Measurements from ENCODE around the gene CD6. TPM values are rescaled to one million over a fixed set of nuclear protein-coding genes. Genes with fewer than 3 reads are reported as not detected.

CD6 gene
- total and polyA plus RNA-seq, 2 of the 8 experiments (the other 6 are each of a cell fraction or from before 2014, with no cell fraction given): 0.03 TPM; not detected in 1

DNA sequence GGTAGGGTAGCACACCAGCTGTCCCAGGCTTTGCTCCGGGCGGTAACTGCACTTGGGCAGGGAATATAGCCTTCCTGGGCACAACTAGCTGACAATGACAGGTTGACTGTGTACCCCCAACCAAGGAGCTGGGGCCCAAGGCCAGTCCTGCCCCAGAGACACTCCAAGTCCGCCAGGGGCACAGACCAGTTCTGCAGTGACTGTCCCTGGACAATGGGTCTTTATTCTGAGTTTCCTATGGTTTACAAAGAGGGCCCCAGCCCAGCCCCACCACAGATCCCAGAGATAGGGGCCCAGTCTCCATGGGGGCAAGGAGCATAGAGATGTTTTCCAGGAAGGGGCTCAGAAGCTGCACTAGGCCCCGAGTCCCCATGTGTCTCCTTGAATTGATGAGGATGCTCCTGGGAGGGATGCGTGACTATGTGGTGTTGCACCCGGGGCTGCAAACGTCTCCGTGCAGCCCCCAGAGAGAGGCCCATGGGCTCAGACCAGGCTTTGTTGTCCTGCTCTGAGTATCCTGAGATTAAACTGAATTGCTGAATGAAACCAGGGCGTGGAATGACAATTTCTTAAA, 48.4 kb downstream of the CD6 start:
- no peak overlapping the region for H2BK20ac ChIP-seq (ENCODE audit: low read length)
- no peak overlapping the region for H2BK5ac ChIP-seq (ENCODE audit: low read depth, low read length)
- H3K56ac ChIP-seq (replicated peaks; ENCODE audit: insufficient read length, low read depth, low read length): no peak overlapping the region
- no peak overlapping the region for H2AK5ac ChIP-seq (ENCODE audit: low read depth, low read length)
- peaks cover 1 to 2% of the 10 kb centered on the region in 2 experiments for H4K20me1 ChIP-seq (replicated peaks in 1 of 2; ENCODE audit: control insufficient read depth in 1 of 2, insufficient read depth in 2 of 2, low read length in 2 of 2)
- H3K27me3 ChIP-seq (replicated peaks in 1 of 4; ENCODE audit: control insufficient read depth in 3 of 4, extremely low read depth in 1 of 4, insufficient read depth in 3 of 4, low read length in 3 of 4): peaks cover 0 to 7% (median 4%) of the 10 kb centered on the region in 4 experiments; a peak in 4 of 7 replicates
- DNase-seq (ENCODE audit: low read depth in 1 of 2, low spot score in 2 of 2): no peak
- no peak overlapping the region for H2BK120ac ChIP-seq (replicated peaks; ENCODE audit: low read depth, low read length)
- H3K9me3 ChIP-seq (ENCODE audit: insufficient read depth in 2 of 2, low read depth in 1 of 2, low read length in 1 of 2): no peaks in the 10 kb centered on the region
- no peak overlapping the region for H3K4me3 ChIP-seq (ENCODE audit: extremely low read depth in 1 of 4, insufficient read depth in 2 of 4, low read depth in 3 of 4, low read length in 4 of 4)
- ChIA-PET CTCF (ENCODE audit: partially characterized antibody) (interaction anchor here (1.0 to 2.0 kb wide), 2 partner anchors 8 to 50 kb away, joined by 3 to 10 read pairs; partner anchors contain the start of gene CD6), POLR2A (ENCODE audit: partially characterized antibody) (interaction anchor here (1.7 kb wide), 1 partner anchor 70 kb away, joined by 5 read pairs; no protein-coding TSS in a partner anchor)
- no peak overlapping the region for H4K91ac ChIP-seq (replicated peaks; ENCODE audit: insufficient read length, low read length)
- no peak overlapping the region for H4K5ac ChIP-seq (ENCODE audit: insufficient read length, low read depth, low read length)
- no peak overlapping the region for H3K27ac ChIP-seq (ENCODE audit: low read depth, low read length)
- no peak overlapping the region for H3K4me2 ChIP-seq (ENCODE audit: insufficient read depth in 1 of 2, low read depth in 2 of 2, low read length in 2 of 2)
- no peak for FAIRE-seq
- H2BK15ac ChIP-seq (ENCODE audit: low read length): no peak overlapping the region
- no peaks in the 10 kb centered on the region for H3K79me1 ChIP-seq (ENCODE audit: low read depth, low read length)
- peak overlapping the region; percentile 57; the same call in 1 of the 2 replicates for H4K8ac ChIP-seq (ENCODE audit: extremely low read depth, insufficient read depth, low read length)
- no peaks in the 10 kb centered on the region for H3K36me3 ChIP-seq (ENCODE audit: control insufficient read depth in 2 of 4, insufficient read depth in 4 of 4, low read length in 3 of 4)
- 92% methylated on average over 9 of the region's 9 CpGs; no CpG with 5 or more reads in 1 of the 2 experiments for WGBS, 2 experiments (ENCODE audit: extremely low coverage in 1 of 2, insufficient coverage in 1 of 2, insufficient read length in 1 of 2, insufficient replicate concordance in 2 of 2, low coverage in 1 of 2, low lambda C conversion rate in 2 of 2, missing lambda C conversion rate in 1 of 2)
- no peak overlapping the region for H3K18ac ChIP-seq (ENCODE audit: extremely low read depth, low read length)
- no peak overlapping the region for H3K9ac ChIP-seq (replicated peaks in 1 of 4; ENCODE audit: extremely low read depth in 1 of 4, low read depth in 3 of 4, low read length in 3 of 4)
- H2AFZ ChIP-seq (ENCODE audit: low read length): no peak overlapping the region
- no peak overlapping the region for H3K4ac ChIP-seq (replicated peaks; ENCODE audit: insufficient read length, low read depth, low read length)
- H3K23ac ChIP-seq (ENCODE audit: insufficient read length): no peak overlapping the region
- H3K23me2 ChIP-seq (ENCODE audit: low read depth, low read length): peaks cover 6% of the 10 kb centered on the region; the same call in 1 of the 2 replicates
- H3K4me1 ChIP-seq (replicated peaks in 1 of 4; ENCODE audit: control insufficient read depth in 3 of 4, insufficient read depth in 4 of 4, low read length in 3 of 4): peaks cover 0 to 4% (median 2%) of the 10 kb centered on the region in 4 experiments; a peak in 5 of 7 replicates
- H3K79me2 ChIP-seq (ENCODE audit: control insufficient read depth in 1 of 2, insufficient read depth in 2 of 2, low read length in 2 of 2): no peaks in the 10 kb centered on the region
- H3K14ac ChIP-seq (ENCODE audit: insufficient read length): no peak overlapping the region
- H2BK12ac ChIP-seq (ENCODE audit: low read depth, low read length): no peak overlapping the region
- TF ChIP-seq YY1 (IDR thresholded peaks at IDR 0.05; ENCODE audit: low read depth, low read length): no peak
- TF ChIP-seq ZNF274 (IDR thresholded peaks at IDR 0.05; ENCODE audit: borderline replicate concordance, extremely low read depth, low read length): no peak
- TF ChIP-seq ASH2L (IDR thresholded peaks at IDR 0.05; ENCODE audit: low read length): no peak

Data from H1 (cell line).